Suprapubic skin (tissue), 4 donors: ENCODE data around the gene USP32. TPM values are rescaled to one million over a fixed set of nuclear protein-coding genes. Genes with fewer than 3 reads are reported as not detected.

ENCODE experiments used
- DNase-seq, 2 donors: peaks; one replicate each; pipeline ENCODE4 v3.0.0-alpha.2; 2019; ENCODE audit warnings: low spot score in 2 of 2
- H3K27ac ChIP-seq: fragments of 200-600 bp; sonication (generic); one replicate; pipeline ENCODE4 v1.5.1; 2019
- H3K27me3 ChIP-seq: fragments of 200-600 bp; sonication (generic); one replicate; pipeline ENCODE4 v1.5.1; 2019
- H3K36me3 ChIP-seq: fragments of 200-600 bp; sonication (generic); one replicate; pipeline ENCODE4 v1.5.1; 2019
- H3K4me1 ChIP-seq: fragments of 200-600 bp; sonication (generic); one replicate; pipeline ENCODE4 v1.5.1; 2019
- H3K4me3 ChIP-seq: fragments of 200-600 bp; sonication (generic); one replicate; pipeline ENCODE4 v1.5.1; 2019; ENCODE audit warnings: mild to moderate bottlenecking
- H3K9me3 ChIP-seq: fragments of 200-600 bp; sonication (generic); one replicate; pipeline ENCODE4 v1.5.1; 2019
- CTCF ChIP-seq, 2 donors: fragments of 200-600 bp in 1 of 2; fragments of 450-650 bp in 1 of 2; sonication (generic) in 1 of 2; IDR thresholded peaks; one replicate each; pipeline ENCODE4 v1.5.1; 2016 to 2019; ENCODE audit warnings: antibody characterized with exemption in 2 of 2, mild to moderate bottlenecking in 1 of 2, moderate library complexity in 1 of 2
- EP300 ChIP-seq: sonication (generic); formaldehyde crosslinking; IDR thresholded peaks from one replicate; pipeline ENCODE4 v1.6.1; 2017; ENCODE audit warnings: antibody characterized with exemption
- POLR2A ChIP-seq, 2 donors: fragments of 450-650 bp; IDR thresholded peaks; one replicate each; pipeline ENCODE4 v1.6.1; 2017; ENCODE audit warnings: antibody characterized with exemption in 2 of 2, mild to moderate bottlenecking in 2 of 2, moderate library complexity in 2 of 2
- POLR2AphosphoS5 ChIP-seq, 3 donors: sonication (generic); formaldehyde crosslinking; IDR thresholded peaks; one replicate each; pipeline ENCODE4 v1.6.1; 2017; ENCODE audit warnings: antibody characterized with exemption in 3 of 3
- WGBS: methylation state at CpG from one replicate; pipeline ENCODE4 v1.1.5; 2018; 5-methylcytosine and 5-hydroxymethylcytosine counted together
- total RNA-seq, 4 donors: library from RNA; depleted of rRNA; stranded (reverse); fragments of >200 nt; gene quantifications; one replicate each; pipeline ENCODE4 v1.1.0, GENCODE V29; 2016

USP32 gene
- total RNA-seq, 4 donors from 2014 or later = 58.3 to 74.5 (median 62.0) TPM

- H3K4me3 ChIP-seq = no peak overlapping the region
- H3K27me3 ChIP-seq = no peaks in the 10 kb centered on the region
- no peaks in the 10 kb centered on the region for H3K9me3 ChIP-seq
- DNase-seq = no peak
- no peaks in the 10 kb centered on the region for H3K4me1 ChIP-seq
- H3K27ac ChIP-seq = no peak overlapping the region
- peaks cover 27% of the 10 kb centered on the region for H3K36me3 ChIP-seq
- TF ChIP-seq POLR2A (IDR thresholded peaks at IDR 0.05) (no peak), EP300 (no peak), POLR2AphosphoS5 (IDR thresholded peaks at IDR 0.05) (no peak), CTCF (IDR thresholded peaks at IDR 0.05) (no peak)
Observed at GRCh38 chr17:60256174-60256573, 135.8 kb downstream of the USP32 start.

- Histone ChIP-seq H3K4me3 (no peak overlapping the region), H3K36me3 (peaks cover 29% of the 10 kb centered on the region), H3K27ac (no peak overlapping the region), H3K9me3 (no peaks in the 10 kb centered on the region), H3K27me3 (no peaks in the 10 kb centered on the region), H3K4me1 (no peaks in the 10 kb centered on the region)
- DNase-seq = no peak
- WGBS = 89% methylated on average over 2 of the region's 2 CpGs
- no peak for TF ChIP-seq POLR2AphosphoS5 (IDR thresholded peaks at IDR 0.05)
- TF ChIP-seq CTCF (IDR thresholded peaks at IDR 0.05) = no peak
- TF ChIP-seq POLR2A (IDR thresholded peaks at IDR 0.05) = no peak
- TF ChIP-seq EP300 = no peak
Observed at GRCh38 chr17:60253048-60253447, 138.9 kb downstream of the USP32 start.

- peaks cover 26% of the 10 kb centered on the region for H3K36me3 ChIP-seq
- TF ChIP-seq POLR2A (IDR thresholded peaks at IDR 0.05) = no peak
- no peak for TF ChIP-seq CTCF (IDR thresholded peaks at IDR 0.05)
- TF ChIP-seq EP300 = no peak
- TF ChIP-seq POLR2AphosphoS5 (IDR thresholded peaks at IDR 0.05) = no peak
Observed at GRCh38 chr17:60252459-60252858, 139.5 kb downstream of the USP32 start.

GRCh38 chr17:60249290-60249826, 142.6 kb downstream of the USP32 start:
- no peak for DNase-seq

More at GRCh38 chr17:60252459-60252858, 139.5 kb downstream of the USP32 start:
- no peak for DNase-seq
- Histone ChIP-seq H3K9me3 (no peaks in the 10 kb centered on the region), H3K4me3 (no peak overlapping the region), H3K27ac (no peak overlapping the region), H3K4me1 (no peaks in the 10 kb centered on the region), H3K27me3 (no peaks in the 10 kb centered on the region)
- 96% methylated on average over 1 of the region's 1 CpG for WGBS

More at GRCh38 chr17:60249290-60249826, 142.6 kb downstream of the USP32 start:
- Histone ChIP-seq H3K27me3 (no peaks in the 10 kb centered on the region), H3K4me3 (no peak overlapping the region), H3K36me3 (peaks cover 10% of the 10 kb centered on the region), H3K9me3 (no peaks in the 10 kb centered on the region), H3K4me1 (no peaks in the 10 kb centered on the region), H3K27ac (no peak overlapping the region)
- no peak for TF ChIP-seq EP300
- no peak for TF ChIP-seq CTCF (IDR thresholded peaks at IDR 0.05)
- TF ChIP-seq POLR2AphosphoS5 (IDR thresholded peaks at IDR 0.05) = no peak
